M059J (cell line): ENCODE measurements around the gene RNF141. TPM values are rescaled to one million over a fixed set of nuclear protein-coding genes. Genes with fewer than 3 reads are reported as not detected.

Source experiments
- DNase-seq: peaks from one replicate; pipeline ENCODE4 v3.0.0-alpha.2; 2012; ENCODE audit warnings: low read depth
- total RNA-seq: library from RNA; depleted of rRNA; stranded (reverse); fragments of >200 nt; shearing (Covaris generic); gene quantifications from 2 replicates; pipeline ENCODE4 v1.2.3, GENCODE V29; 2014

Gene RNF141
- total RNA-seq, 1 experiment from 2014 or later, result 31.2 TPM

DNA sequence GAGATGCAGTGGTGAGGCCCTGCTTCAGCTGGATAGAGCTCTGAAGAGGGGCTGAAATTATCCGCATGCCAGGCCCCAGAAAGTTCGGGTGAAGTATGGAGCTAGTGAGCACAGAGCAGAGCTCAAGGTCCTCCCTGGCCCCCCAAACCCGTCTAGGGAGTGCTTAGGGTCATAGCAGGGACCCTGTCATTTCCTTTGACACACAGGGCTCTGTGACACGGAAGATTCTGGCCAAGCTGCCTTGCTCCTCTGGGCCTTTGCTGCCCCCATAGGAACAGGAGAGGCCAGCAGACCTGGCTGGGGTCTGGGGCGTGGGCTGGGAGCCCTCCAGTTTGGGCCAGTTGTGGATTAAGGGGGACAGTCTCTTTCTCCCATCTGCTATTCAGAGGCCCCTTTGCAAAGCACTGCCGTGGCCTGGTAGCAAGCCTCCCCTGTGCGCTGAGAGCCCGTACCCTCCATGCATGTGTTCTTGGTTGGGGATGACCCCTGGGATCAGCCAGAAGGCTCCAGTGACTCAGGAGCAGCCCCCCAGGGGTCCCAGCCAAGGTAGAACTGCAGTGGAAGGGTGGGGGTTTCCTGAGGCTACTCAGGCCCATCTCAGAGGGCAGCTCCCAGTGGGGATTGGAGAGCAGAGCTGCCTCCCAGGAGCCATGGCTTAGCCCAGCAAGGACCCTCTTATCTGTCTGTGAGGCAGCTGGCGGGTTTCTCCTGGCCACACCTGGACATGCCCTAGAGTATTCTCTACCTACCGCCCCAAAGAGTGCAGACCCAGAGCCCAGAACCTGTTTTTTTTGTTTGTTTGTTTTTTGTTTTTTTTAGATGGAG, 42.3 kb downstream of the RNF141 start:
- DNase-seq, result no peak

DNA sequence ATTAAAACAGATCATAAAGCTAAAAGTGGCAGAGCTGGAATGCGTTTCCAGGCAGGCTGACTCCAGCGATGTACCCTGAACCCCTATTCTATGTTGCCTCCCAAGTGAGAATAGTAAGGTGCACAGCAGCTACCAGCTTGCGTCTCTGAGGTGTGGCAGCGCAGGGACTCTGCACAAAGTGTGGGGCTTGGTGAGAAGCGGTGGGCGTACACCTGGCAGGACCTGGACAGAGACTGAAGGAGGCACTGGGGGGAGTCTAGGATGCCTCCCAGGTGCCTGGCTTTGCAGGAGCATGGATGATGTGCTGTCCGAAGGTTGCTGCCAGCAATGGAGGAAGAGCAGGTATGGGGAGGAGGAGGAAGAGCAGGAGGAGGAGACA, 43.0 kb downstream of the RNF141 start:
- no peak for DNase-seq

DNA sequence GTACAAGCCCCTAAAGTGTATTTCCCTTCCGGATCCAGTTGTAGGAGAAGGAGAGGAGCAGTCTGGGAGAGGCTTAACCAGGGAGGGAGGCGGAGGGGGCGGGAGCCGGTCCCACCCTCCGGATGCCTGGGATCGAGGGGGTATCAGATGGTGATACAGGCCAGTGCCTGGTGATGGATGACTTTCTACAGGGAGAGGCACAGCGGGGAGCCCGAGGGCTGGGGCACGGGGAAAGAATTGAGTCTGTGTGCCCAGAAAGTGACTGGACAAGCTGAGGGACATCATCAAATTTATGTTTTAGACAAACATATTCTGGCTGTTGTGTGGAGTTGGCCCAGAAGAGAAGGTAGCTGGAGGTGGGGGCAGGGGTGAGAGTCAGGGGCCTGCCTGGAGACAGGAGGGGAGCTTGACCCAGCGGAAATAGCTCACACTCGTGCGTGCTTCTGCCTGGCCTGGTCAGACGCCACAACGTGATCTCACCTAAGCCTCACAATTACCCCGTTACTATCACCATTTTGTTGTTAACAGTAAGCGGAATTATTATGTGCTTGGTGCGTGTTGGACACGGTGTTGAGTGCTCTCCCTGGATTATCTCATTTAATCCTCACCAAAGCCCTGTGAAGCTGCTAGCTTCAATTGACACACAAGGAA, 43.5 kb downstream of the RNF141 start:
- DNase-seq, result no peak

DNA sequence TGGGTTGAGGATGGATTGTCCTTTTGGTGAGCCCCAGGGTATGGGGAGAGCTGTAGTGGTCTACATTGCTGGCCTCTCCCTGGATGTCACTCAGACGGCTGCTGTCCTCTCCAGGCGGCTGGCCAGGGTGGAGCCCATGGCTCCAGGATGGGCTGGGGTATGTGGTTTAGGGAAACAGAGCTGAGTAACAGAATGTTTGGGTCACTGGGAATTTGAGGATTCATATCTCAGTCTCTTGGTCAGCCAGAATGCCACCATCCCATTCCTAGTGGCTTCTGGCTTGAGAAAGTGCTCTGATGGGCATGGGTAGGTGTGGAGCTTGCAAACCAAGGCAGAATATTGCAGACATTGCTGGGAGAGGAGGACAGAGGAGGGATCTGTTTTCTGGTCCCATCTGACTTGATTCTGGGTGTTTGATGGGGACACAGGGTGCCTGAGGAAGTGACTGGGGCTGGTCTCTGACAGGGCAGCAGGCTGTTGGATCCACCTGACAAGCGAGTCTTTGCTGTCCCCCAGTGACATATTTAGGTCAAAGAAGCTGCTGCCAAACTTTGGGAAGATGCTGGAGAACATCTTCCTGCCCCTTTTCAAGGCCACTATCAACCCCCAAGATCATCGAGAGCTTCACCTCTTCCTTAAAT, 44.6 kb downstream of the RNF141 start:
- DNase-seq, result no peak

DNA sequence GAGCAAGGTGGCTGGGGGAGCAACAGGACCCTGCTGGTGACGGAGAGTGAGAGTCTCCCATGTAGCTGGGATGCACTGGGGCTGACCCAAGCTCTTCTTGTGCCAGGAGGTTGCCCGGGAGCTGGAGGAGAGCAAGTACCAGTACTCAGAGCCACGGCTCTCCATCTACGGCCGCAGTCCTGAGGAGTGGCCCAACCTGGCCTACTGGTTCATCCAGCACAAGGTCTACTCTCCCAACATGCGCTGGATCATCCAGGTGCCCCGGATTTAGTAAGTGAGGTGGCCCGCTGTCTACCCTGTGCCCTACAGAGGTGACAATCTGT, 45.6 kb downstream of the RNF141 start:
- DNase-seq, result no peak

DNA sequence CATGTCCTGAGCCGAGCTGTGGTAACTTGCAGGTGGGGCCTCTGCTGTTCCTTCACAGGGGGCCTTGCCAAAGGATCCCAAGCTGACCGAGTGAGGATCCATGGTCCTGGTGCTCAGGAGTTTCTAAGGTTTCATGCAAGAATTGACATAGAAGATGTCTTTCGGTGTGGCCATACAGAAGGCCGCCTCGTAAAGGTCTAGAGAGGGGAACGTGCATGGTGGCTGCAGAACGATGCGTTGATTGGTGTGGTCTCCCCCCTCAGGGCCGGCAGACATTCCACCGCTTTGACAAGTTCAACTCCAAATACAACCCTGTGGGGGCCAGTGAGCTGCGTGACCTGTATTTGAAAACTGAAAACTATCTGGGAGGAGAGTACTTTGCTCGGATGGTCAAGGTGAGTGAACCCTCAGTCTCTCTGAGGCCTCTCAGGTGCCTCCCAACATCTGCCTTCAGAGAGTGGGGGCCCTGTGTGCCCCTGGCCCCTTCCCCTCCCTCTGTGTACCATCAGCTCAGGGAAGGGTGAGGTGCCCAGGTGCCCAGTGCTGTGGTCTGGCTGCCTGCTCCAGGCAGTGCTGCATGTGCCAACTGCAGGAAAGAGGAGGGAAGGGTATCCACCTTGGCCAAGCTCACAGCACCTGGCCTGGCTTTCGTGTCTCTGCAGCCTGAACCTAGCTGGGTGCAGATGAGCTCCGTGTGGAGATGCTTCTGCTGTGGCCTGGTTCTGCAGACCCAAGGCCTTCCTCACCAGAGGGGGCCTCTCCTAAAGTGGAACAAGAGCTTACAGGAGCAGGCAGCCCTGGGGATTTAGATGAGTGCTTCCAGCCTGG, 46.1 kb downstream of the RNF141 start:
- no peak for DNase-seq

DNA sequence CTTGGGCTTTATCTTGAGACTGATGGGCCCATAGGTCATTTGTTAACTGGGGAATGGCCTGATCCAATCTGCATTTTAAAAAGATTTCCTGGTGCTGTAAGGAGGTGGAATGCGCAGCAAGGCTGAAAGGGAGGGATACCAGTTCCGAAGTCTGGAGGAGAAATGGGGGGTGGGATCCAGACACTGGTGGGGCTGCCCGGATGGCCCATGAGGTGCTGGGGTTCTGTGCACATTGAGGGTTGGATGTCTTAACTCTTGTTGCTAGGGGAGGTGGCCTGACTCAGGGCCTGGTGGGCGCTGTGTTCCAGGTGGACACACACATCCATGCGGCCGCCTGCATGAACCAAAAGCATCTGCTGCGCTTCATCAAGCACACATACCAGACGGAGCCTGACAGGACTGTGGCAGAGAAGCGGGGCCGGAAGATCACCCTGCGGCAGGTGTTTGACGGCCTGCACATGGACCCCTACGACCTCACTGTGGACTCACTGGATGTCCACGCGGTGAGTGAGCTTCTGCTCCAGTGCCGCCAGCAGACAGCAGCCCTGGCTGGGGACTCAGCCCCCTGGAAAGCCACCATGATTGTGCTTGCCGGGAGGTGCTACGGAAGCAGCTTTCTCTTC, 47.8 kb downstream of the RNF141 start:
- no peak for DNase-seq

DNA sequence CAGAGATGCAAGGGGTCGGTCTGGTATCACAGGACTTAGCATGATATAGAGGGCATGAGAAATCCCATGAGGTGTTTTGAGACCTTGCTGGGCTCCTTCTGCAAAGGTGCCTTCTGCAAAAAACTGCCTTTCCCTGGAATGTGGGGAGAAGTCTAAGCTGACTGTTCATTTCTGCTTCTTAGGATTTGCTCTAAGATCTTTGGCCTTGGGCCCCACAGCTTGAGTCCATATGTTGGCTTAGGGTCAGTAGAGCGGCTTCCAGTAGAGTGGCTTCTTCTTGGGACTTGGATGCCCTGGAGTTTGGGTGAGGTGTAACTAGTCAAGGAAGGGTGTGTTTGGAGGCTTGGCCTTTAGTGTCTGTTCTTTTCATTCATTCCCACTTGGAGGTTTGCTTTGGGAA, 48.9 kb downstream of the RNF141 start:
- DNase-seq, result no peak

DNA sequence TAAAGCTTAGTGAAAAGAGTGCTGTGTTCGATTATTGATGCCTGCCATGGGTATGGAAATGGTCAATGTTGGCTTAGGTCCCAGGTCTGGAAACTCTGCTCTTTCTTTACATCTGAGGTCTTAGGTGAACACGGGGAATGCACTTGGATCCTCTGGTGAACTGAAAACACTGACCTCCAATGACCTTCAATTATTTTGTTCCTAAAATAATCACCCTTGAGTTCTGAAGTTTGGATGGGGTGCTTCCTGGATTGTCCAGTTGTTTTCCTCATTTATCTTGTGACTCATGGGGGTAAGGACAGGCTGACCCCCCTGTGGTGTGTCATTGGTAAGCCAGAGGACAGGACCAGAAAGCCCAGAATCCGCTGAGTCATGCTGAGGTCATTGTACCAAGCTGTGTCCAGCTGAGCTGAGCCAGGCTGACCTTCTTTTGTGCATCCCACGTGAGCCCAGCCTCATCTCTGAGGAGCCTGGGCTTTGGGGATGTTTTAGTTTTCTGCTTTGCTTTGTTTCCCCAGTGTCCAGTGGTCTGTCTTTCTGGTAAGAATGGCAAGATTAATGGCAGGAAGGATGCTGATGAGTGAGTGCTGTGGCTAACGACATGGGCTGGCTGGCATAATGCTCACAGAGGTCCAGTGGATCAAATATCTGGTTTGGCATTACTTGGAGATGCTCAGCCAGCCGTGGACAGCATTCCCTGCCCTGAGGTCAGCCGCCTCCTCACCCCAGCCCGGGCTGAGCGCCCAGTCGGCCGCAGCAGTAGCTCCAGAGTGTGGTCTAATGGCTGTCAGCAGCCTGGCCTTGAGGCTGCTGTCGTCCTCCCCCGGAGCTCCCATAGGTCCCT, 50.4 kb downstream of the RNF141 start:
- peak; percentile 100 for DNase-seq

DNA sequence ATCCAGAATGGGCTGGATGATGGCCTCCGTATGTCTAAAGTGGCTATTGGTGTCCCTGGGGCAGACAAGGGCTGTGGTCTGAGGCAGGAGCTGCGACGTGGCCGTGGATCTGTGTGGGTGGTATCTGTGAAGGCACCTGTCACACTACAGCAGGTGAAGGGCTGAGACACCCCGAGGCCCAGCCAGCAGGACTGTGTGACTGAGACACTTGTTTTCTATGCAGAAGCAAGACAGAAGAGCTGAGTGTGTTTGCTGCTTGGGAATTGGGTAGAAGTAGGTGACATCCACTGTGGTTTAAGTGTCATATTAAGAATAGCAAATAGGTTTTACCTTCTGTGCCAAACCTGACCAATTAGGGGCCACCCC, 51.0 kb downstream of the RNF141 start:
- no peak for DNase-seq

DNA sequence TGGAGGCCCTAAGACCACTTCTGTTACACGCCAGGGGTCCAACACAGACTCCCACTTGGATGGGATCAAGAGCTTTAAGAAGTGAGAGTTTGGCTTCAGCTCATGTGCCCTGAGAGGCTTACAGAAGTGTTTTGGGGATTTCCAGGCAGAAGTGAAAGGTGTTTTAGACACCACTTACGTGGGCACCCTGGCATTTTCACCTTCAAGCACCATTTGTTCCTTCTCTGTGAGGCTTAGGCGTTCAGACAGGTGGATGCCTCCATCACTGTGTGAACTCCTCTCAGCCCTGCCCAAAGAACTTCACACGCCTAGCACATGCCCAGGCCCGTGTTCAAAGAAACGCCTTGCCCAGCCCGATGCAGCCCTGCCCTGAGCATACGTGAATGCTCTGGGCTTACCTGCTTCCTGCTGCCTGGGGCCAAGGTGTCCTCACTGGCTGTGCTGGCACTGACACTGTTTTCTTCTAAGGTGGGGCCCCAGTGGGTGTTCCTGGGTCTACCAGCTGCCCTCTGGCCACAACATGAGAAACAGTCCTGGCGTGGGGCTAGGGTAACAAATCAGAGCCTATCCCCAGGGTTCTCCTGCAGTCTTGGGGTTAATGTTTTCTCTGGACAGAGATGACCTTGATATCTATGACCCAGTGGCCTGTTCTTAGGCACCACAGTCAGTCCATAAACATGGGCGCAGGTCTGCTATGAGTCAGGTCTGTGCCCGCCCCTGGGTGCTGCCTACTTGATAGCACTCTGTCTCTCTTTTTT, 51.9 kb downstream of the RNF141 start:
- no peak for DNase-seq

DNA sequence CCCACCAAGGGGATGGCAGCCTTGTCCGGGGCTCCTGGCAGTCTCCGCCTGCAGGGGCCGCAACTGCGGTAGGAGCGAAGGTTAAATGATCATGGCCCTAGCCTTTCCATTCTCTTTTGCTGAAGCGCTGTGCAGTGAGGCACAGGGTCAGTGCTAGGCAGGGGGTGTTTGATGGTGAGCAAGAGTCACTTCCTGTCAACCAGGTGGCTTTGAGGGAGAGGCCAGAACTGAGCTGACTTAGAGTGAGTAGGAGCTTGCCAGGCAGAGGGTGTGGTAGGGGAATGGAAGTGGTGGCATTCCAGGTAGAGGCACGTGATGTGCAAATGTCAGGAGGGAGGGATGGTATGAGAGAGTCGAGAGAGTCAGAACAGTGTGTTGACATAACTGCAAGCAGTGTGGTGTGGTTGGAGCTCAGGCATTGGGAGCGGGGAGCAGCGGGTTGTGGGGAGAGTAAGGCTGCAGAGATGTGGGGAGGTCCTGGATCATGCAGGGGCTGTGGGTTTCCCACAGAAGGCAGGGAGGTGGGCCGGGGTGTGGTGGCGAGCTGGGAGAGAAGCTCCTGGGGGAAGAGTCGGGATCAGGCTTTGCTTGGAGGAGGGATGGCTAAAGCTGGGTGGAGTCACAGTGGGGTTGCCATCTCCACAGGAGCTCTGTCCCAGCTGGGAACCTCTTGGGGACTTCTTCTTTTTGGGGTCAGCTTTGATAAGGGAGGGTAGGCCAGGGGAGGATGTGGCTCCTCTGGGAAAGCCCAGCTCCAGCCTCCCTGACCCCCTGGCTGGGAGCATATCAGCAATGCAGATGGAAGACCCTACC, 52.7 kb downstream of the RNF141 start:
- DNase-seq, result peak; percentile 42

DNA sequence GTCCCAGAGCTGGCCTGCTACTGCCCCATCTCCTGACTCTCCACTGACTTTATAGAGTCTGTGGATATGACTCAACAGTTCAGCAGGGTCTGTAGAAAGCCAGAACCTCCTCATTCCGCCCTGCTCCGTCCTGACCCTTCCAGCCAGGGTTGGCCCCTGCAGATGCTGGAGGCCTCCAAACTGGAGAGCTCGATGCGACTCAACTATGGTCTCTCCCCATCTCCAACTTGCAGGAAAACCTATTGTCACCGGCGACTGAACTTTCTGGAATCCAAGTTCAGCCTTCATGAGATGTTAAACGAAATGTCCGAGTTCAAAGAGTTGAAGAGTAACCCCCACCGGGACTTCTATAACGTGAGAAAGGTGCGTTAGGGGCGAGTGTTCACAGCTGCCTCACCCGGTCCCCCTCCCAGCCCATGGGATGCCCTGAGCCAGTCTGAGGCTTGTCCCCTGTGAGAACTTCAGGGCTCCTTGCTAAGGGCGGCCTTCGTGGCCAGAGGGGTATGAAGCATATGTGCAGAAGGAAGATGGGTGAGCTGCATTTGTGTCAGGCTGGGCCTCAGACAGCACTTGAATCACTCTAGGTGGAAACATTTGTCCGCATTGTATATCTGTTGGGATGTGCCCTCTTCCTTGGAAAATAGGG, 53.9 kb downstream of the RNF141 start:
- DNase-seq, result no peak

DNA sequence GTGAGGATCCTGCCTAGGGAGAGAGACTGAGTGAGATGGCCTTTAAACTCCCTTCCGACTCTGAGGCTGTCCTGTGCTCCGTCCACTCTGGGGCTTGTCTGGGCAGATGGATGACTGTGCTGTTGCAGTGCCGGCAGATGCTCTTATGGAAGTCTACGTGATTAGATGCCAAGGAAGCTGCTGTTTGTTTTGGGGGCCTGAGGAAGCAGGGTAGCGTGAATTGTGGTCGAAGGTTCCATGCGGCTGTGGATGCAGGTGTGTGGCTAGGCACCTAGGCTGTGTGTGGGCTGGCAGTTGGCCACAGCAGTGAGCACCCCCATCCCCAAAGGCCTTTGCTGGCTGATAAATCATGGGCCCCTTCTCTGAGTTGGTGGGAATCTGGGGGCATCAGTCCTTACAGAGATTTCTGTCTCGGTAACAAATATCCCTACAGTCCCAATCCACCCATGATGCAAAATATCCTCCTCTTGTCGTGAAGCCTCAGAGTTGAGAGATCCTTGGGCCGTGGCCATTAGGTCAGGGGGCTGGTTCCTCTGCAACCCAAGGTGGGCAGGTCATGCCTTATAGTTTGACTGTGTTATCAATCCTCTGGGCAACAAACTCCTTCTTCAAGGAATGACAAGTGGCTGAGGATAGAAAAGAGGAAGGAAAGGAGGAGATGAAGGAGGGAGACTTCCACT, 54.7 kb downstream of the RNF141 start:
- DNase-seq, result no peak

DNA sequence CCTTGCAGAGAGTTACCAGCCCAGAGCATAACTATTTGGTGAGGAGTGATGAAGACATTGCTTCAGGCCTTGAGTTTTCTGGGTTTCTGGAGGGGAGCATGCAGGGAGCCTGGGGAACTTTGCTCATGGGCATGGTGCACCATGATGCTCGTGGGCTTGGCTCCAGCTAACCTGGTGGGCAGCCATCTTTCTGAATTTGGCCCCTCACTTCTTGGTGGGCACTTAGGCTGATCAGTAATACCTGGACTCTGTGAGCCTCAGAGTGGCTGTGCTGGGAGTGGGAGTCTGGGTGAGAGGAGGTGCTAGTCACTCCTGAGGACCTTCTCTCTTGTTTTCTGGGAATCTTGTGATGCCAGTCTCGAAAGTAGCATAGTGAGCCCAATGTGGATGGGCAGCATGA, 55.3 kb downstream of the RNF141 start:
- DNase-seq, result no peak

DNA sequence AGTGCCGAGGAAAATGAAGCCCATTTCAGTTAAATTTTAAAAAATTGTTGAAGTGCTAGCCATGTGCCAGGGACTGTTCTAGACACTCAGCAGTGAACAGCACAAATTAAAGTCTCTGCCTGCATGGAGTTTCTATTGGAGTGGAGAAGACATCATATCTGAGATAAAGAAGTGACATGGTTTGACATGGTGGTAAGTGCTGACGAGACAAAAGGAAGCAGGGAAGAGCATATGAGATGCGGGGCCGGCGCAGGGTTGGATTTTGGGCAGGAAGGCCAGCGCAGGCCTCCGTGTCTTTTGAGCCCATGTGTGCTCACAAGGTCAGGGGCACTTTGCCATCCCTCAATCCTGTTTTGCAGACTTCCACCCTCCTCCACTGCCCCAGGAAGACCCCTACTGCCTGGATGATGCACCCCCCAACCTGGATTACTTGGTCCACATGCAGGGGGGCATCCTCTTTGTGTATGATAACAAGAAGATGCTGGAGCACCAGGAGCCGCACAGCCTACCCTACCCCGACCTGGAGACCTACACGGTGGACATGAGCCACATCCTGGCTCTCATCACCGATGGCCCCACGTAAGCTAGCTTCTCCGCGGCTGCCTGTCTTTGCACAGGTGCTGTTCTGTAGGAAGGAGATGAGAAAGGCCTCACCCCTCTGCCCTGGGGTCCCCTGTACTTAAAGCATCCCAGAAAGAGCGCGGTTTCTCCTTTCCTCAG, 56.4 kb downstream of the RNF141 start:
- no peak for DNase-seq

DNA sequence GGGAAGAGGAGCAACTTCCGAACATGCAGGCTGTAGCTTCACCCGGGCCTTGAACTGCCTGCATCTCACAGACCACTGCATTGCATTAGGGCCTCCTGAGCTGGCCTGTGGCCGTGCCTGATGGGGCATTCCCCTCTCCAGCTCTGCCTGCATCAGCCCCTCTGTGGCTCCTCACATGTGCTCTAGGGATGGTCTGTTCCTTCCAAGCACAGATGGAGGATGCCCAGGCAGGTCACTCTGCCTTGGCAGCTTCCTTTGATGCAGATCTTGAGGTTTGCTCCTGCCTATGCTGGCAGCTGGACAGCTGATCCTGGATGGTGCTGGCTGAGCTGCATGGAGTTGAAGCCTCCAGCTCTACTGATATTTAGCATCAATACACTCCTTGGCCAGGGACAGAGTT, 57.4 kb downstream of the RNF141 start:
- DNase-seq, result no peak

DNA sequence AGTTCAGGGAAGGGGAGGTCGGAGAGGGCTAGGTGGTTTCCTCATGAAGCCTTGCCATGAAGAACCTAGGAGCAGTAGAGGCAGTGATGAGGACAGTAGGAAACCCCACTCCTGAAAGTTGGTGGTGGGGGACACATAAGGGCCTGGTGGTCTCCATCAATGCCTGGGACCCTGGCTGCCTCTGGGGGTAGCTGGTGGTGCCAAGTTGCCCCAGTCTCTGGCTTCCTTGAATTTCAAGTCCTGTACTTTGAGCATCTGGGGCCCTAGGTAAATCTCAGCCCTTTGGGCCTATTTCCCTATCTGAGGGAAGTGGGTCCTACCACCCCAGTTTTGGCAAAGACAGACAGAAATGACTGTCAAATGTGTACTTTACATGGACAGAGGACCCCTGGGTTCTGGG, 57.8 kb downstream of the RNF141 start:
- DNase-seq, result no peak
